GM19463 (cell line): ENCODE data around the gene PIGU.

Experiments used
- ATAC-seq: cut with Tn5 transposase; IDR thresholded peaks from one replicate; pipeline ENCODE4 v1.9.1; 2021; ENCODE audit warnings: mild to moderate bottlenecking, moderate library complexity; ENCODE audit not compliant: unreplicated experiment

The PIGU gene

GRCh38 chr20:34579979-34580940, 96.6 kb downstream of the PIGU start:
- ATAC-seq: no peak

- ATAC-seq: no peak
Observed at GRCh38 chr20:34579191-34579978, 97.5 kb downstream of the PIGU start.

GRCh38 chr20:34578521-34578920, 98.4 kb downstream of the PIGU start:
- no peak for ATAC-seq

GRCh38 chr20:34578025-34578424, 98.9 kb downstream of the PIGU start:
- ATAC-seq: no peak

GRCh38 chr20:34577061-34577460, 99.8 kb downstream of the PIGU start:
- no peak for ATAC-seq

- ATAC-seq: no peak
Observed at GRCh38 chr20:34575756-34576155, 101.1 kb downstream of the PIGU start.

- no peak for ATAC-seq
Observed at GRCh38 chr20:34575271-34575670, 101.6 kb downstream of the PIGU start.

- ATAC-seq: no peak
Observed at GRCh38 chr20:34574861-34575260, 102.0 kb downstream of the PIGU start.

- ATAC-seq: no peak
Observed at GRCh38 chr20:34574426-34574825, 102.5 kb downstream of the PIGU start.

GRCh38 chr20:34573541-34574300, 103.2 kb downstream of the PIGU start:
- no peak for ATAC-seq

GRCh38 chr20:34571753-34572152, 105.1 kb downstream of the PIGU start:
- ATAC-seq: no peak

GRCh38 chr20:34570859-34571306, 106.0 kb downstream of the PIGU start:
- ATAC-seq: no peak

GRCh38 chr20:34569598-34569997, 107.3 kb downstream of the PIGU start:
- no peak for ATAC-seq

GRCh38 chr20:34567892-34568865, 108.7 kb downstream of the PIGU start:
- ATAC-seq: no peak

- ATAC-seq: no peak
Observed at GRCh38 chr20:34566978-34567891, 109.7 kb downstream of the PIGU start.

- ATAC-seq: peak; percentile 48
Observed at GRCh38 chr20:34564833-34565232, 112.1 kb downstream of the PIGU start.

- no peak for ATAC-seq
Observed at GRCh38 chr20:34562641-34563040, 114.3 kb downstream of the PIGU start.

GRCh38 chr20:34561661-34562060, 115.2 kb downstream of the PIGU start:
- no peak for ATAC-seq

GRCh38 chr20:34560614-34561013, 116.3 kb downstream of the PIGU start:
- ATAC-seq: no peak
